ENCODE data around the gene SIX4. TPM values are rescaled to one million over a fixed set of nuclear protein-coding genes. Genes with fewer than 3 reads are reported as not detected.

The SIX4 gene
- total RNA-seq, 1 experiment from 2014 or later: 4.3 TPM

DNA sequence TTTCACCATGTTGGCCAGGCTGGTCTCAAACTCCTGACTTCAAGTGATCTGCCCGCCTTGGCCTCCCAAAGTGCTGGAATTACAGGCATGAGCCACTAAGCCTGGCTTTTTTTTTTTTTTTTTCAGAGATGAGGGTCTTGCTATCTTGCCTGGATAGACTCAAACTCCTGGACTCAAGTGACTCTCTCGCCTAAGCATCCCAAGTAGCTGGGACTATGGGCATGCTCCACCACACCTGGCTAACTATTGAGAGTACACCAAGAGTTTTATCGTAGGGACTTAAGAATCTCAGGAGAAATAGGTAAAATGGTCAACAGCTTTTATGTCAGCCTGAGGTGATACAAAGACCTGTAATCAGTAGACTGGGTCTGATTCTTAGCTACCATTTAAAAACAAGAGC, 43.6 kb downstream of the SIX4 start:
- BruUV-seq (replicated peaks): no TSS peak
- Histone ChIP-seq H3K4me3 (ENCODE audit: low read depth, low read length) (no peak overlapping the region), H3K4me1 (no peaks in the 10 kb centered on the region), H3K27me3 (replicated peaks; ENCODE audit: control insufficient read depth, insufficient read depth, low read length) (no peaks in the 10 kb centered on the region), H3K36me3 (ENCODE audit: control insufficient read depth, insufficient read depth, low read length) (no peaks in the 10 kb centered on the region), H3K9me3 (no peaks in the 10 kb centered on the region)
- no peaks in the 10 kb centered on the region for H3K4me1 Mint-ChIP-seq (ENCODE audit: low read depth, unreplicated experiment)
- no peaks in the 10 kb centered on the region for H3K36me3 Mint-ChIP-seq (ENCODE audit: insufficient read depth, unreplicated experiment)
- TF ChIP-seq, protein P1, sequence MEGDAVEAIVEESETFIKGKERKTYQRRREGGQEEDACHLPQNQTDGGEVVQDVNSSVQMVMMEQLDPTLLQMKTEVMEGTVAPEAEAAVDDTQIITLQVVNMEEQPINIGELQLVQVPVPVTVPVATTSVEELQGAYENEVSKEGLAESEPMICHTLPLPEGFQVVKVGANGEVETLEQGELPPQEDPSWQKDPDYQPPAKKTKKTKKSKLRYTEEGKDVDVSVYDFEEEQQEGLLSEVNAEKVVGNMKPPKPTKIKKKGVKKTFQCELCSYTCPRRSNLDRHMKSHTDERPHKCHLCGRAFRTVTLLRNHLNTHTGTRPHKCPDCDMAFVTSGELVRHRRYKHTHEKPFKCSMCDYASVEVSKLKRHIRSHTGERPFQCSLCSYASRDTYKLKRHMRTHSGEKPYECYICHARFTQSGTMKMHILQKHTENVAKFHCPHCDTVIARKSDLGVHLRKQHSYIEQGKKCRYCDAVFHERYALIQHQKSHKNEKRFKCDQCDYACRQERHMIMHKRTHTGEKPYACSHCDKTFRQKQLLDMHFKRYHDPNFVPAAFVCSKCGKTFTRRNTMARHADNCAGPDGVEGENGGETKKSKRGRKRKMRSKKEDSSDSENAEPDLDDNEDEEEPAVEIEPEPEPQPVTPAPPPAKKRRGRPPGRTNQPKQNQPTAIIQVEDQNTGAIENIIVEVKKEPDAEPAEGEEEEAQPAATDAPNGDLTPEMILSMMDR (IDR thresholded peaks at IDR 0.05; ENCODE audit: insufficient read depth in 1 of 2, low read depth in 1 of 2, low read length in 1 of 2, severe bottlenecking in 1 of 2, unreplicated experiment in 1 of 2): no peak
- intact Hi-C loops (cut with micrococcal nuclease; ENCODE audit: unreplicated experiment): no loop called here
- no peak overlapping the region for H3K4me3 Mint-ChIP-seq (ENCODE audit: unreplicated experiment)
- DNase-seq: no peak
- ChIA-PET POLR2A (no interaction called here), CTCF (no interaction called here)
- no peak overlapping the region for H3K27ac Mint-ChIP-seq (ENCODE audit: unreplicated experiment)
- no peaks in the 10 kb centered on the region for H3K9me3 Mint-ChIP-seq (ENCODE audit: unreplicated experiment)
- no peaks in the 10 kb centered on the region for H3K27me3 Mint-ChIP-seq (ENCODE audit: insufficient read depth, unreplicated experiment)

DNA sequence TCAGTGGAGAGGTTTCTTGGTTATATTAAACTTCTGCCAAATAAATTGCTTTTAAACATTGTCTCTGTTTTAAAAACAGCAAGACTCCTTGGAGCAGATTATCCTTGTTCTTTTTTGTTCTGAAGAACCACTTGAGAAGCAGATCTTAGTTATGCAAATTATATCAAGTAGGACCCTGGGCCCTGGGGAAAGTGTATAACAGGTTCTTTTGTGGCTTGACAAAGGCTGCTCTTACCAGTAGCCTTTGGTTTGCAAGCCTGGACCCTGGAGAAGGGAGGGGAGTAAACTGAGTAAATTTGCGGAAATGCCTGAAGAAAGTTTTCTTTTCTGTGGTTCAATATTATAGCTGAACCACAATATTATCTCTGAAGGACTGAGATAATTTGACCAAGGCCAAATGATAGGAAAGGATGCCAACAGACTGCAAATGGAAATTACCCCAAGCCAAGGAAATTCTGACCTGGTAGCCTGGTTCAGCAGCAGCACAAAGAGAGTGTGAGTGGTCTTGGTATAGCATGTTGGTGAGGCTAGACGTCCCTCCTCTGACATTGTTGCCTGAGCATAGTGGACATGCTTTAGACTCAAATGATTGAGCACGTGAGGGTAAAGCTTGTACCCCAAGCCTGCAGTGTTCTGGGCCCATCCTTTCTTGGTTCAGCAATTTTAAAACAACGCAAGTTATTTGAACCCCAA, 44.4 kb downstream of the SIX4 start:
- ChIA-PET POLR2A (no interaction called here), CTCF (no interaction called here)
- intact Hi-C loops (cut with micrococcal nuclease; ENCODE audit: unreplicated experiment): no loop called here
- Histone ChIP-seq H3K4me3 (ENCODE audit: low read depth, low read length) (no peak overlapping the region), H3K4me1 (no peaks in the 10 kb centered on the region), H3K27me3 (replicated peaks; ENCODE audit: control insufficient read depth, insufficient read depth, low read length) (no peaks in the 10 kb centered on the region), H3K36me3 (ENCODE audit: control insufficient read depth, insufficient read depth, low read length) (no peaks in the 10 kb centered on the region), H3K9me3 (no peaks in the 10 kb centered on the region)
- Mint-ChIP-seq H3K4me1 (ENCODE audit: low read depth, unreplicated experiment) (no peaks in the 10 kb centered on the region), H3K4me3 (ENCODE audit: unreplicated experiment) (no peak overlapping the region), H3K27ac (ENCODE audit: unreplicated experiment) (no peak overlapping the region), H3K36me3 (ENCODE audit: insufficient read depth, unreplicated experiment) (no peaks in the 10 kb centered on the region), H3K27me3 (ENCODE audit: insufficient read depth, unreplicated experiment) (no peaks in the 10 kb centered on the region), H3K9me3 (ENCODE audit: unreplicated experiment) (no peaks in the 10 kb centered on the region)
- BruUV-seq (replicated peaks): no TSS peak
- DNase-seq: no peak
- TF ChIP-seq, protein P1 (IDR thresholded peaks at IDR 0.05; ENCODE audit: insufficient read depth in 1 of 2, low read depth in 1 of 2, low read length in 1 of 2, severe bottlenecking in 1 of 2, unreplicated experiment in 1 of 2): no peak

DNA sequence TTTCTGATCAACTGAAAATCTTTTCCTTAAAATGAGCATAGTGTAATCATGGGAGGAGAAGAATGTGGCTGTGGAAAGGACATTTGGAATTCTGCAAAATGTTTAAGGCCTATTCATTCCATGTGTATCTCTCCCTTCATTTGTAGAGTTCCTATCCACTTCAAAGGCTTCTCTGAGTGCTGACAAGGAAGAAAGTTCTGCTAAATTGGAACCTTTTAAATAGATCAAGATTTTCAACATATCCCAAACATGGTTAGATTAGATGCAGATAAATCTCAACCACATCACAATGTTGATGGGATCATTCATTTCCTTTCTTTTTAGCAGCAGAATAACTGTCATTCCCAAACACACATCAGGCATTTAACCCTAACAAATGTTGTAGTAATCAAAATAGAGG, 46.5 kb downstream of the SIX4 start:
- Mint-ChIP-seq H3K36me3 (ENCODE audit: insufficient read depth, unreplicated experiment) (no peaks in the 10 kb centered on the region), H3K27me3 (ENCODE audit: insufficient read depth, unreplicated experiment) (no peaks in the 10 kb centered on the region), H3K9me3 (ENCODE audit: unreplicated experiment) (no peaks in the 10 kb centered on the region), H3K27ac (ENCODE audit: unreplicated experiment) (no peak overlapping the region), H3K4me3 (ENCODE audit: unreplicated experiment) (no peak overlapping the region), H3K4me1 (ENCODE audit: low read depth, unreplicated experiment) (no peaks in the 10 kb centered on the region)
- no peak for DNase-seq
- no TSS peak for BruUV-seq (replicated peaks)
- Histone ChIP-seq H3K27me3 (replicated peaks; ENCODE audit: control insufficient read depth, insufficient read depth, low read length) (no peaks in the 10 kb centered on the region), H3K36me3 (ENCODE audit: control insufficient read depth, insufficient read depth, low read length) (no peaks in the 10 kb centered on the region), H3K4me1 (no peaks in the 10 kb centered on the region), H3K4me3 (ENCODE audit: low read depth, low read length) (no peak overlapping the region), H3K9me3 (no peaks in the 10 kb centered on the region)
- TF ChIP-seq, protein P1 (IDR thresholded peaks at IDR 0.05; ENCODE audit: insufficient read depth in 1 of 2, low read depth in 1 of 2, low read length in 1 of 2, severe bottlenecking in 1 of 2, unreplicated experiment in 1 of 2): no peak
- ChIA-PET CTCF (no interaction called here), POLR2A (no interaction called here)
- intact Hi-C loops (cut with micrococcal nuclease; ENCODE audit: unreplicated experiment): no loop called here
